ENCODE data around the gene TRAPPC1.
"Not testable (repeated sequence)": the region's sequence is repeated elsewhere in the genome, so short reads cannot be mapped to it uniquely, and the experiment has no call there.

Gene TRAPPC1

GRCh38 chr17:7931709-7932482, at the start of gene TRAPPC1, which contains the start of gene CNTROB:
TSS of gene TRAPPC1 (minus strand) at chr17:7931946. CDS start at chr17:7931829, 117 bp downstream.
TSS of gene CNTROB (plus strand) at chr17:7932206. CDS start at chr17:7933080, 874 bp downstream.
- peak; percentile 99 to 100 for DNase-seq

- no peak for DNase-seq
These were observed 46.1 kb upstream of the TRAPPC1 start for GRCh38 chr17:7977805-7978204.

DNA sequence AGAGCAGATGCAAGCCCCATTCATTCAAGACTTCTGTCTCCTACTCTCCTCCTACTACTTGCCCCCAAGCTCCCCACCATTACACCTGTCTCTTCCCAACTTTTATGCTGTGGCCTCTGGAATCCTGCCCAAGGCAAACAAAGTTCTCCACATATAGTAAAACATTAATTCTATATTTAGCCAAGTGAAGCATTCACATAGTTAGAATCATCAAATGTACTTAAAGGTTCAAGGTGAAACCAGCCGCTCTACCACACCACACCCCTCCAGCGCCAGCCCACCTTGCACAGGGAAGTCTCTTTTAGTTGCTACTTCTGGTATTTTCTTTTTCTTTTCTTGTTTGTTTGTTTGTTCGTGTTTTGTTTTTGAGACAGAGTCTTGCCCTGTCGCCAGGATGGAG, 45.3 kb upstream of the TRAPPC1 start:
- no peak for DNase-seq

DNA sequence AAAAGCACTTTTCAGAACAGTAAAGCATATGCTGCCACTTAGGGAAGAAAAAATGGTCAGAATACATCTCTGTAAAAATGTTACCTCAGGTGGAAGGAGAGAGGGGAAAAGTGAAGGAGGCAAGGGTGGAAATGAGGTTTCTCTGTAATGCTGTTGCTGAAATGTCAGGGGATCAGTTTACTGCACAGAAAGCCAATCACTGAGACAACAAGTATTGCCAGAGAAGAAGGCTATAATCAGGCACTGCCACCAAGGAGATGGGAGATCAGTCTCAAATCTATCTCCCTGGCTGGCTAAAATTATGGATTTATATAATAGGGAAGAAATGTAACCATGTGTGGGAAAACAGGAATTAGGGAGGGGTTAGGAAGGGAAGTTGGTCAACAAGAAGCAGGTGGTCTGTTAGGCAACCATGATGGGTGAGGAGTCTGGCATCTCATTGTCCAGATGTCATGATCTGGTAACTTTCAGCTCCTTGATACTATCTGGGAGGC, 42.9 kb upstream of the TRAPPC1 start:
- no peak for DNase-seq

DNA sequence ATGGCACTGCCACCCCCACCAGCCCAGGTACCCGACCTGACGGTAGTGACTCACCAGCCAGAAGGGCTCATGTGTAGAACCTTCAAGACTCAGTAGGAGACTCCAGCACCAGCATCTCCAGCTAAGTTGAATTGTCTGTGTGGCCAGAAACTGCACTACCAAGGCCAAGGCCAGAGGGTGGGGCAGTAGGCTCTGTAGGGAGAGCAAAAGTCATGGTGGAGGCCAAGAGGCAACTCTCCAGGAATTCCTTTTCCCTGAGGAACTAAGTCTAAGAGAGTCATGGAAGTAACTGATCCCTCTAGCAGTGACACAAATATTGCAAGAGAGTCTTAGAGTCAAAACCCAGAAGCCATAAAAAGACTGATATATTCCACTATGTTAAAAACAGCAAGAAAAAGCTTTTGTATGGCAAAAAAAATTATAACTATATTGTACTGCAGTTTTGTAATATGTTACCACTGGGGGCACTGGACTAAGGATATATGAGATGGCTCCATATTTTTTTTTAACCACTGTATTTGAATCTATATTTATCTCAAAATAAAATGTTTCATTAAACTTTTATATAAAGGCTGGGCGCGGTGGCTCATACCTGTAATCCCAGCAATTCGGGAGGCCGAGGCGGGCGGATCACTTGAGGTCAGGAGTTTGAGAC, 40.5 kb upstream of the TRAPPC1 start:
- no peak for DNase-seq

DNA sequence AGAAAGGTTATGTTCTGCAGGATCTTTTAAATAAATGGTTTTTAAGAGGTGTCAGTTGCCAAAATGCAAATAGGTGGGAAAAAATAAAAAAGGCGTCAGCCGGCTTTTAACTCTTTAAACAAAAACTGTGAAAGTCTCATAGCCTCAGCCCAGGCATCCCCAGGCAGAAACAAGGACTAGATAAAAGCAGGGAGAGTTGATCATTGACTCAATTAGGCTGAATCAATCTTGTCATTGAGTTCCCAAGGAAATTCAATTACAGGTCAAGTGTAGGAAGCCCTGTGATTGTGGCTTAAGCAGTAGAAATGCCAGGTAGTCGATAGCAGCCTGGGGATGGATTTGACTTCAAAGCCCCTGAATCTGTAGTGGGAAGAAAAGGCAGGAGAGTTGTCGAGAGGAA, 39.9 kb upstream of the TRAPPC1 start:
- DNase-seq = no peak

DNA sequence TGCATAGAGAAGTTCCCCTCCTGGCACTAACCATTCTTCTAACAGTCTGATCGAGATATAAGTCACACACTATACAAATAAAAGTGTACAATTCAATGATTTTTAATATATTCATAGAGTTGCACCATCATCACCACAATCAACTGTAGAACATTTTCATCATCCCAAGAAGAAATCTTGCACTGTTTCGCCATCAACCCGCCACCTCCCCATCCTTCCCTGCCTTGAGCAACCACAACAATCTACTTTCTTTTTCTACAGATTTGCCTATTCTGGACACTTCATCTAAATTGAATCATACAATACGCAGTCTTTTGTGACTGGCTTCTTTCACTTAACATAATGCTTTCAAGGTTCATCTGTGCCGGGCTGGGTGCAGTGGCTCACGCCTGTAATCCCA, 37.7 kb upstream of the TRAPPC1 start:
- DNase-seq = no peak

GRCh38 chr17:7967751-7968150, 36.0 kb upstream of the TRAPPC1 start:
- DNase-seq = no peak

DNA sequence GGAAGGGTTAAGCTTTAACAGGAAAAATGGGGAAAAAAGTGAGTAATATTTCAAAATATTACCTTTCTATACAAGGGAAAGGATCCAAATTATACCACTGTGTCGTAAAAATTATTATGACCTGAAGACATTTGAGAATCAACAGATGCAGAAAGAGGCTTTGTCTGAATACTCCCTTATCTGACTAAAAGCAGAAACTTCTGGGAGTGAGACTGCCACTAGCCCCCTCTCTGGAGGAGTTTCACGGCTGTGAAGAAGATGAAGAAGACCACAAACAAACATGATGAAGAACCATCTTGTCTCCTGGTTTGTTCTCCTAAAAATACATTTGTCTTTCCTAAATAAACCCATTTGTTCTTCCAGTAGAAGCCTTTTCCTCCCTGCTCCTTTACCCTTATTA, 29.7 kb upstream of the TRAPPC1 start:
- no peak for DNase-seq

GRCh38 chr17:7959503-7960253, 27.9 kb upstream of the TRAPPC1 start:
- DNase-seq = no peak

- no peak for DNase-seq
These were observed 24.7 kb upstream of the TRAPPC1 start for GRCh38 chr17:7956228-7956965.

- DNase-seq = no peak
These were observed 23.9 kb upstream of the TRAPPC1 start for GRCh38 chr17:7955414-7956227.

- not testable (repeated sequence) for DNase-seq
These were observed 21.5 kb upstream of the TRAPPC1 start for GRCh38 chr17:7953266-7953665.

GRCh38 chr17:7951143-7951792, 19.5 kb upstream of the TRAPPC1 start:
- DNase-seq = no peak

DNA sequence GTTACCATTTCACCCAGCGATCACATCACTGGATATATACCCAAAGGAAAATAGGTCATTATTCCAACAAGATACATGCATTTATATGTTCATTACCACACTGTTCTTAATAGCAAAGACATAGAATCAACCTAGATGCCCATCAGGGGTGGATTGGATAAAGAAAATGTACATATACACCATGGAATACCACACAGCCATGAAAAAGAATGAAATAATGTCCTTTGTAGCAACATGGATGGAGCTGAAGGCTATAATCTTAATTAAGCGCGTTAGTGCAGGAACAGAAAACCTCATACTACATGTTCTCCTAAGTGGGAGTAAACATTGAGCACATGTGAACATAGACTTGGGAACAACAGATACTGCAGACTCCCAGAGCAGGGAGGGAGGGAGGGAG, 18.8 kb upstream of the TRAPPC1 start:
- DNase-seq = no peak

GRCh38 chr17:7947651-7948050, 15.9 kb upstream of the TRAPPC1 start:
- no peak for DNase-seq

GRCh38 chr17:7946441-7946840, 14.7 kb upstream of the TRAPPC1 start:
- no peak for DNase-seq

DNA sequence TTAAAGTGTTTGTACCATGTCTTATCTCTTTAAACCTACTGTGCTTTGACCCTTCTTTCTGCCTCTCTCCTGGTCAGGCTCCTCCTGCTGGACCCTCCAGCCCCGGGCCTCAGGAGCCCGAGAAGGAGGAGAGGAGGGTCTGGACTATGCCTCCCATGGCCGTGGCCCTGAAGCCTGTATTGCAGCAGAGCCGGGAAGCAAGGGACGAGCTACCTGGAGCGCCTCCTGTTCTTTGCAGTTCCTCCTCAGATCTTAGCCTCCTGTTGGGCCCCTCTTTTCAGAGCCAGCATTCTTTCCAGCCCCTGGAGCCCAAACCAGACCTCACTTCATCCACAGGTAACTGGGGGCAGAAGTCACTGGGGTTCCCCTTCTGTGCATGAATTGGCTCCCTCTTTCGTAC, 13.9 kb upstream of the TRAPPC1 start:
- DNase-seq = no peak

GRCh38 chr17:7944326-7944725, 12.6 kb upstream of the TRAPPC1 start:
- DNase-seq = no peak

DNA sequence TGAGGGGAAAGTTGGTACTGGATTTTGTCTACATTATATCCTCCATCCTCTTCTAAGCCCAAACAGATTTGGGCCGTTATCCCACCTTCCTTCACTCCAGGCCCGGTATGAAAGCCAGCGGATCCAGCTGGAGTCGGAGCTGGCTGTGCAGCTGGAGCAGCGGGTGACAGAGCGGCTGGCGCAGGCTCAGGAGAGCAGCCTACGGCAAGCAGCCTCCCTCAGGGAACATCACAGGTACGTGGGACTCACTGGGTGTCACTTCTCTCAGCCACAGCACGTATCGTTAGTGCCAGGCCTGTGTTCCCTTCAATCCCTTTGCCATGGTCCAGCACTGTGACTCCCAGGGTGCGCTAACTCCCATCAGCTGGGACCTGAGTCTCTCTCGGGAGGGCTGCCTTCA, 11.5 kb upstream of the TRAPPC1 start:
- DNase-seq = no peak

GRCh38 chr17:7940743-7941142, 9.0 kb upstream of the TRAPPC1 start:
- DNase-seq = no peak

All from SHP77 (cell line).